HPDE6-E6E7 (cell line): ENCODE measurements around the gene ZBED5.
"Not testable (repeated sequence)": the region's sequence is repeated elsewhere in the genome, so short reads cannot be mapped to it uniquely, and the experiment has no call there.

Experiments
- DNase-seq: peaks from one replicate; pipeline ENCODE4 v3.0.0; 2011; ENCODE audit warnings: missing footprints; ENCODE audit errors: extremely low spot score

The ZBED5 gene

DNA sequence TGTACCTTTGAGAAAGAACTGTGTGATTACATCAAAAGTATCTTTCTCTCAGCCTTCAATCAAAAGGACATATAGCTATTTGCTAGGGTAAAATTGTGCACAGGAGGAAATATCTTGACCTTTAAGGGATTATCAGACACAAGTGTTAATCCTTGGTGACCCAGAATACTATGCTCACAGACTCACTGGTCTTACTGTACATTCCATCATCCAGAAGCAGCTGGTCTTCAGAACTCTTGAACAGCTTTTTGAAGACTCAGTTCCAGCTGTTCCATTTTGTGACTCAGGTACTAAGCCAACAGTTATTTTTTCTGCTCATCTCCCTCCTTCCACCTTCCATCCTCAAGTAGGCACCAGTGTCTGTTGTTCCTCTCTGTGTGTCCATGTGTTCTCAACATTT is 19.8 kb downstream of the ZBED5 start:
- DNase-seq: no peak

DNA sequence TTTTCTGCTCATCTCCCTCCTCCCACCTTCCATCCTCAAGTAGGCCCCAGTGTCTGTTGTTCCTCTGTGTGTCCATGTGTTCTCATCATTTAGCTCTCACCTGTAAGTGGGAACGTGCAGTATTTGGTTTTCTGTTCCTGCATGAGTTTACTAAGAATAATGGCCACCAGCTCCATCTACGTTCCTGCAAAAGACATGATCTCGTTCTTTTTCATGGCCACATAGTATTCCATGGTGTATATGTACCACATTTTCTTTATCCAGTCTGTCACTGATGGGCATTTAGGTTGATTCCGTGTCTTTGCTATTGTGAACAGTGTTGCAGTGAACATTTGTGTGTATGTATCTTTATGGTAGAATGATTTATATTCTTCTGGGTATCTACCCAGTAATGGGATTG is 21.0 kb downstream of the ZBED5 start:
- DNase-seq: not testable (repeated sequence)

DNA sequence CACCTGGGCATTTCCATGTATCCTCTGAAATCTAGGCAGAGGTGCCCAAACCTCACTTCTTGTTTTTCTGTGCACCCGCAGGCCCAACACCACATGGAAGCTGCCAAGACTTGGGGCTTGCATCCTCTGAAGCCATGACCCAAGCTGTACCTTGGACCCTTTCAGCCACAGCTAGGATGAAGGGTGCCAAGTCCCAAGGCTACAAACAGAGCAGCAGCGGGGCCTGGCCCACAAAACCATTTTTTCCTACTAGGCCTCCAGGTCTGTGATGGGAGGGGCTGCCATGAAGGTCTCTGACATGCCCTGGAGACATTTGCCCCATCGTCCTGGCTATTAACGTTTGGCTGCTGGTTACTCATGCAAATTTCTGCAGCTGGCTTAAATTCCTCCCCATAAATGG is 28.7 kb downstream of the ZBED5 start:
- DNase-seq: no peak

DNA sequence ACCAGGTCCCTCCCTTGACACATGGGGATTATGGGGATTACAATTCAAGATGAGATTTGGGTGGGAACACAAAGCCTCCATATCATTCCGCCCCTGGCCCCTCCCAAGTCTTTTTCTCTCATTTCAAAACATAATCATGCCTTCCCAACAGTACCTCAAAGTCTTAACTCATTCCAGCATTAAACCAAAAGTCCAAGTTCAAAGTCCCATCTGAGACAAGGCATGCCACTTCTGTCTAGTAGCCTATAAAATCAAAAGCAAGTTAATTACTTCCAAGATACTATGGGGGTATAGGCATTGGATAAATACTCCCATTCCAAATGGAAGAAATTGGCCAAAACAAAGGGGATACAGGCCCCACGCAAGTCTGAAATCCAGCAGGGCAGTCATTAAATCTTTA is 29.5 kb downstream of the ZBED5 start:
- DNase-seq: no peak

DNA sequence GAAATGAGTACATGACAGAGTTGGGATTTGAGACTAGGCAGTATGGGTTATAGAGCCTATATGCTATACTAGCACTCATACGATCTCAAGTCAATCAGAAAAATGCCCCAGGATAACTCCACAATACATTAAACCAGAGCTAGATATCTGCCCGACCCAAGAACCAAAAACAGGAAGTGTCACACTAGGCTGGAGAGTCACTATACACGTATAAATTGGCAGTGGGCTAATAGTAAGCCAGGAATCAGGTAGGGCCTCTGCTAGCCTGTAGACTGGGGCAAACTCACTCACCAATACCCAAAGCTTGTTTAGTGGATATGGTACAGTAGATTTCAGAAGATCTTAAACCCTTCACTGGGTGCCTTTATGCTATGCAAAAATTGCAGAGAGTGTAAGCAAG is 33.0 kb downstream of the ZBED5 start:
- DNase-seq: no peak

DNA sequence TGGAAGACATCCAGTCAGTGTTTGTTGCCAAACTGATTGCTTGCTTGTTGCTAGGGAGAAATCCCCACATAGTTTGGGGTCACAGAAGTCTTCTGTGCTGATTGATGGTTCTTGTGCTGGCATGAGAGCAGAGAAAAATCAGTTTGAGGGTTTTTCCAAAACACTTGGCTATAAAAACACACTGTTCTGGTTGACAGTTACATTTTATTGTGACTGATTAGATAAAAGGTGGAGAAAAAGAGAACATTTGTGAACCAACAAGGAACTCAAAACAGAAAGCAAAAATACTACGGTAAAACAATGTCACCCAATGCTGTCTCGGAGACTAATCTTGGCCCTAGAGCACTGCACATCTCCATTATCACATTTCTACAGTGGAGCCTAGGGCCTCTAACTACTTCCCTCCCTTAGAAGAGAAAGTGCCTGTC is 34.7 kb downstream of the ZBED5 start:
- no peak for DNase-seq

- DNase-seq: not testable (repeated sequence)
These were observed 35.4 kb downstream of the ZBED5 start for GRCh38 chr11:10822491-10822890.

- DNase-seq: no peak
These were observed 39.3 kb downstream of the ZBED5 start for GRCh38 chr11:10818594-10818993.

DNA sequence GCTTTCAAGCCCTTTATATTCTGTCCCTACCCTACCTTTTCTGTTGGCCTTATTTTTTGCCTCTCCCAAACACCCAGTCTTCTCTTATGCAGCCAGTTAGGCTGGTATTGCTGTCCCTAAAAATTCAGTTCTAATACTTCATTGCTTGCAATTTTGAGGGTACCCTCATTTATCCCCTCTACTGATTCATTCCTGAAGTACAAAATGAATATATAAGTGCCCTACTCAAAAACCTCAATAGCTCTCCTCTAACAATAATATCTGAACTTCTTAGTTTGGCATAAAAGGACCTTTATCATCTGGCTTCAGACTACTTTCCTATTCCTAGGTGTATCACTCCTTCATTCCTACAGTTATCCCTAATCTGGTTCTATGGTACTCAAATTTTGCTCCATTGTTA is 43.9 kb downstream of the ZBED5 start:
- DNase-seq: no peak

DNA sequence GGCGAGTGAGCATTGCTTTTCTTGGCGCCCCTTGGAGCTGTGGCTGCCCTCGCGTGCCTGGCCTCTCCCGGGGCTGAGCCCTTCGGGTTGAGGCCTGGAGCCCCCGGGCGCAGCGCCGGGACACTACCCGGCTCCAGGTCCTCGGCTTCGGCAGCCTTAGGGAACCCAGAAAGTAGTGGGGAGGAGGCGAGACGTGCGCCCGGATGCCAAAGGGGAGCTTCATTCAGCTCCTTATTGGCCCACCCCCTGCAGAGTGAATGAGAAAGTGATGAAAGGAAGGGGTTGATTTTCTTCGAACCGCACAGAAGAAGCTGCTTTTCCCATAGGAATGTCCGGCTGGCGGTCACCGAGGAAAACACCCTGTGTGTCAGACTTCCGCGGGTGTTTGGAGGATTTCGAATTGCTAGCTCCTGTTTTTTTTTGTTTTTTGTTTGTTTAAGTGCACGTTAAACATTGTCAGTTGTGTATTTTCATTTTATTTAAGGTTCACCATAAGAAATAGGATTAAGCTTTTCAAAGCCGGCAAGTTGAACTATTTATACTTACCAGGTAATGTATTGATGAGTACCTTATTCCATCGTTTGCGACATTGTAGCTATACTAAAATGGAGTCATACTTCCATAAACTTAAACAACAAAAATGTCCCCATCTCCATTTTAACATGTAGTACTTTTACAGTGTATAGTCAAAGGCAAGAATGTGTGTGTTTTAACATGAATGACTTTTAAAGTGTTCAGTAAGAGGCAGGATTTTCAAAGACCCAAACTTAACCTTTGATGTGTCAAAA is 48.3 kb downstream of the ZBED5 start:
- DNase-seq: no peak

- DNase-seq: peak; percentile 95
These were observed 49.1 kb downstream of the ZBED5 start, which contains the start of gene EIF4G2 for GRCh38 chr11:10808553-10809372. Gene EIF4G2 (minus strand): TSS chr11:10808926.

- no peak for DNase-seq
These were observed 49.7 kb downstream of the ZBED5 start for GRCh38 chr11:10808235-10808552.

GRCh38 chr11:10807493-10808234 is 50.2 kb downstream of the ZBED5 start:
- DNase-seq: no peak

DNA sequence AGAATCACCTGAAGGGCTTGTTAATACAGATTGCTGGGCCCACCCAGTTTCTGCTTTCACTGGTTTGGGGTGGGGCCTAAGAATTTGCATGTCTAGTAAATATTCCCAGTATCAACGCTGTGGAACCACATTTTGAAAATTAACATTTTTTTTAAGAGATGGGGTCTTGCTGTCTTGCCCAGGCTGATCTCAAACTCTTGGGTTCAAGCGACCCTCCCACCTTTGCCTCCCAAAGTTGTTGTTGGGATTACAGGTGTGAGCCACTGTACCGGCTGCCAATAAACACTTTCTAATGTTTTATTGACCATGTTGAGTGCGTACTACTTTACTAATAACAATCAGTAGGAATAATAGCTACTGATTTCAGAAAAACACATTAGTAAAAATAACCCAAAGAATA is 51.6 kb downstream of the ZBED5 start:
- DNase-seq: no peak

GRCh38 chr11:10805741-10806140 is 52.1 kb downstream of the ZBED5 start:
- DNase-seq: no peak

- no peak for DNase-seq
These were observed 54.2 kb downstream of the ZBED5 start for GRCh38 chr11:10803676-10804075.
